HCT116 (cell line): ENCODE measurements around the gene ACTR3. TPM values are rescaled to one million over a fixed set of nuclear protein-coding genes. Genes with fewer than 3 reads are reported as not detected.

Experiments
- ATAC-seq: fragments of 200-7000 bp; cut with Tn5 transposase; 2 replicates; pipeline ENCODE4 v1.9.1; 2020; ENCODE audit warnings: mild to moderate bottlenecking, moderate library complexity
- BruUV-seq: library from RNA; stranded (reverse); fragments of 400-500 nt; replicated peaks from 2 replicates; lab custom pipeline; 2021; lab: Mats Ljungman, UMichigan
- CTCF ChIA-PET: fragments of 300-600 bp; sonication (Branson Sonifier 250); formaldehyde crosslinking; loops from one replicate; lab custom pipeline; 2021; ENCODE audit warnings: antibody characterized with exemption; lab: Charles Lee
- POLR2A ChIA-PET: fragments of 300-600, 350-600 bp; sonication (Branson Sonifier 250); formaldehyde crosslinking; loops from one replicate; lab custom pipeline; 2021; ENCODE audit warnings: antibody characterized with exemption; lab: Charles Lee
- RAD21 ChIA-PET, 2 experiments: fragments of 300-600 bp; sonication (Branson Sonifier 250); formaldehyde crosslinking; loops; one replicate each; lab custom pipeline; 2023; ENCODE audit warnings: low total read pairs in 2 of 2; ENCODE audit not compliant: uncharacterized antibody in 2 of 2, unreplicated experiment in 2 of 2, low non-redundant PET in 1 of 2; lab: Charles Lee
- DNase-seq: peaks from one replicate; pipeline ENCODE4 v3.0.0-alpha.2; 2010; ENCODE audit warnings: low read depth, low spot score
- H2AFZ ChIP-seq: fragments of 200-600 bp; shearing (Covaris generic), sonication (generic); 2 replicates; pipeline ENCODE4 v1.6.1; 2017; ENCODE audit warnings: low read depth, mixed run types, mixed read lengths, antibody characterized with exemption, low read length; ENCODE audit not compliant: poor library complexity, severe bottlenecking
- H3K27ac ChIP-seq: 2 replicates; pipeline ENCODE4 v1.5.1; 2012; ENCODE audit warnings: low read depth, low read length
- H3K27me3 ChIP-seq: fragments of 200-600 bp; sonication (generic); 2 replicates; pipeline ENCODE4 v1.6.1; 2016; ENCODE audit warnings: mixed run types, low read length, mixed read lengths; ENCODE audit not compliant: insufficient read depth
- H3K36me3 ChIP-seq, 2 experiments: fragments of 200-500 bp in 1 of 2; fragments of 200-600 bp in 1 of 2; sonication (Bioruptor generic) in 1 of 2; sonication (generic) in 1 of 2; 2 replicates each; pipeline versions ENCODE4 v1.5.1 to v1.6.1; 2014 to 2016; ENCODE audit warnings: low read length in 2 of 2, inconsistent platforms in 1 of 2, mixed read lengths in 1 of 2, mixed run types in 1 of 2; ENCODE audit not compliant: insufficient read depth in 2 of 2, control insufficient read depth in 1 of 2
- H3K4me1 ChIP-seq, 2 experiments: fragments of 200-600 bp in 1 of 2; sonication (generic) in 1 of 2; 2 replicates each; pipeline versions ENCODE4 v1.5.1 to v1.6.1; 2012 to 2017; ENCODE audit warnings: low read length in 2 of 2, inconsistent platforms in 1 of 2, mild to moderate bottlenecking in 1 of 2, mixed read lengths in 1 of 2, mixed run types in 1 of 2, moderate library complexity in 1 of 2; ENCODE audit not compliant: insufficient read depth in 2 of 2, control insufficient read depth in 1 of 2
- H3K4me2 ChIP-seq: fragments of 200-600 bp; sonication (generic); 2 replicates; pipeline ENCODE4 v1.6.1; 2017; ENCODE audit warnings: mixed run types, low read length, mixed read lengths
- H3K4me3 ChIP-seq, 2 experiments: fragments of 200-600 bp in 1 of 2; sonication (generic) in 1 of 2; replicated peaks in 1 of 2; 2 replicates each; pipeline ENCODE4 v1.5.1; 2011 to 2016; ENCODE audit warnings: low read length in 2 of 2, control low read depth in 1 of 2, low read depth in 1 of 2, mild to moderate bottlenecking in 1 of 2, mixed read lengths in 1 of 2, mixed run types in 1 of 2
- H3K79me2 ChIP-seq: fragments of 200-600 bp; sonication (generic); 2 replicates; pipeline ENCODE4 v1.6.1; 2017; ENCODE audit warnings: mild to moderate bottlenecking, mixed run types, low read length, moderate library complexity, mixed read lengths; ENCODE audit not compliant: insufficient read depth
- H3K9ac ChIP-seq: fragments of 200-600 bp; sonication (generic); 2 replicates; pipeline ENCODE4 v1.6.1; 2016; ENCODE audit warnings: low read length, mixed read lengths
- H3K9me2 ChIP-seq: fragments of 200-600 bp; sonication (generic), shearing (Covaris generic); 2 replicates; pipeline ENCODE4 v1.6.1; 2017; ENCODE audit warnings: mixed run types, mild to moderate bottlenecking, moderate library complexity; ENCODE audit not compliant: insufficient read depth
- H3K9me3 ChIP-seq, 2 experiments: fragments of 200-500 bp in 1 of 2; fragments of 200-600 bp in 1 of 2; sonication (Bioruptor generic) in 1 of 2; sonication (generic) in 1 of 2; 2 replicates each; pipeline ENCODE4 v1.6.1; 2014 to 2017; ENCODE audit warnings: low read length in 2 of 2, mixed read lengths in 2 of 2, inconsistent platforms in 1 of 2, low read depth in 1 of 2, mild to moderate bottlenecking in 1 of 2, mixed run types in 1 of 2, moderate library complexity in 1 of 2; ENCODE audit not compliant: control insufficient read depth in 1 of 2, insufficient read depth in 1 of 2
- H4K20me1 ChIP-seq: fragments of 200-600 bp; sonication (generic), shearing (Covaris generic); 2 replicates; pipeline ENCODE4 v1.6.1; 2017; ENCODE audit warnings: mixed run types, mild to moderate bottlenecking, moderate library complexity; ENCODE audit not compliant: insufficient read depth
- EGR1 ChIP-seq: IDR thresholded peaks from 2 replicates; pipeline ENCODE4 v1.6.1; 2012; ENCODE audit warnings: low read depth
- ELF1 ChIP-seq: IDR thresholded peaks from 2 replicates; pipeline ENCODE4 v1.6.1; 2012; ENCODE audit warnings: low read depth, borderline replicate concordance
- EZH2 ChIP-seq: fragments of 200-600 bp; sonication (generic); IDR thresholded peaks from 2 replicates; pipeline ENCODE4 v1.6.1; 2017; ENCODE audit warnings: antibody characterized with exemption, mixed run types
- EZH2phosphoT487 ChIP-seq: fragments of 200-600 bp; IDR thresholded peaks from 2 replicates; pipeline ENCODE4 v1.6.1; 2018; ENCODE audit warnings: antibody characterized with exemption, borderline replicate concordance
- FOSL1 ChIP-seq: IDR thresholded peaks from 2 replicates; pipeline ENCODE4 v1.6.1; 2012; ENCODE audit warnings: low read depth
- MAX ChIP-seq: IDR thresholded peaks from 2 replicates; pipeline ENCODE4 v1.6.1; 2012
- POLR2AphosphoS5 ChIP-seq: IDR thresholded peaks from 2 replicates; pipeline ENCODE4 v1.6.1; 2011; ENCODE audit warnings: mild to moderate bottlenecking, low read depth, low read length, moderate library complexity
- RAD21 ChIP-seq: IDR thresholded peaks from 2 replicates; pipeline ENCODE4 v1.6.1; 2012; ENCODE audit warnings: low read depth, mild to moderate bottlenecking
- REST ChIP-seq: IDR thresholded peaks from 2 replicates; pipeline ENCODE4 v1.6.1; 2012; ENCODE audit warnings: low read depth
- SIN3A ChIP-seq: IDR thresholded peaks from 2 replicates; pipeline ENCODE4 v1.6.1; 2012; ENCODE audit warnings: low read depth
- SRF ChIP-seq: IDR thresholded peaks from 2 replicates; pipeline ENCODE4 v1.6.1; 2012; ENCODE audit warnings: low read depth
- TCF7L2 ChIP-seq: IDR thresholded peaks from 2 replicates; pipeline ENCODE4 v1.7.0; 2011; ENCODE audit warnings: borderline replicate concordance, inconsistent platforms; ENCODE audit not compliant: insufficient read depth, insufficient read length; ENCODE audit errors: extremely low read depth
- YY1 ChIP-seq: IDR thresholded peaks from 2 replicates; pipeline ENCODE4 v1.6.1; 2011; ENCODE audit warnings: low read length, low read depth, moderate library complexity, mild to moderate bottlenecking; ENCODE audit not compliant: insufficient replicate concordance; ENCODE audit errors: extremely low read depth
- ZBTB33 ChIP-seq: IDR thresholded peaks from 2 replicates; pipeline ENCODE4 v1.6.1; 2011; ENCODE audit warnings: mild to moderate bottlenecking, low read length, moderate library complexity; ENCODE audit not compliant: insufficient replicate concordance; ENCODE audit errors: extremely low read depth
- ZFX ChIP-seq: fragments of 450-650 bp; IDR thresholded peaks from 2 replicates; pipeline ENCODE4 v1.6.1; 2017
- ZNF274 ChIP-seq: fragments of 200-500 bp; sonication (Bioruptor generic); IDR thresholded peaks from 2 replicates; pipeline ENCODE4 v1.6.1; 2014; ENCODE audit warnings: mild to moderate bottlenecking, low read depth, low read length, inconsistent platforms
- intact Hi-C: fragments of 100-400 bp; cut with micrococcal nuclease; formaldehyde crosslinking; loops from 2 replicates; pipeline ENCODE4 v1.10.0; 2022
- total RNA-seq: library from RNA; stranded (reverse); gene quantifications from one replicate; pipeline ENCODE4 v1.2.1, GENCODE V29; 2021; ENCODE audit not compliant: unreplicated experiment

The ACTR3 gene
- total RNA-seq, 1 experiment from 2014 or later: 232 TPM

- Histone ChIP-seq H3K36me3 (no peaks in the 10 kb centered on the region), H3K4me2 (no peak overlapping the region), H3K9me3 (no peaks in the 10 kb centered on the region), H3K4me1 (peaks cover 35% of the 10 kb centered on the region in 2 experiments), H3K79me2 (peaks cover 100% of the 10 kb centered on the region), H3K9me2 (no peaks in the 10 kb centered on the region), H2AFZ (no peak overlapping the region), H3K27ac (no peak overlapping the region), H3K4me3 (no peak overlapping the region), H3K9ac (no peak overlapping the region), H3K27me3 (no peaks in the 10 kb centered on the region), H4K20me1 (no peaks in the 10 kb centered on the region)
- no peak for ATAC-seq
- ChIA-PET RAD21 (no interaction called here), POLR2A (no interaction called here), CTCF (no interaction called here)
- no TSS peak for BruUV-seq
- TF ChIP-seq EZH2: no peak
- no peak for TF ChIP-seq EZH2phosphoT487
- TF ChIP-seq YY1: no peak
- intact Hi-C loops: no loop called here
- no peak for DNase-seq
These were observed 6.9 kb downstream of the ACTR3 start for GRCh38 chr2:113896791-113897190.

GRCh38 chr2:113898081-113898480 lies 8.2 kb downstream of the ACTR3 start:
- Histone ChIP-seq H3K27me3 (no peaks in the 10 kb centered on the region), H3K79me2 (peaks cover 100% of the 10 kb centered on the region), H3K36me3 (no peaks in the 10 kb centered on the region), H2AFZ (no peak overlapping the region), H3K4me2 (no peak overlapping the region), H3K9ac (no peak overlapping the region), H3K27ac (no peak overlapping the region), H3K4me1 (peaks cover 23 to 26% of the 10 kb centered on the region in 2 experiments), H3K9me2 (no peaks in the 10 kb centered on the region), H4K20me1 (peaks cover 2% of the 10 kb centered on the region; the same call in 1 of the 2 replicates), H3K9me3 (no peaks in the 10 kb centered on the region), H3K4me3 (no peak overlapping the region)
- intact Hi-C loops: no loop called here
- DNase-seq (no peak), ATAC-seq (no peak)
- CTCF ChIA-PET: no interaction called here
- RAD21 ChIA-PET: no interaction called here
- BruUV-seq: no TSS peak
- POLR2A ChIA-PET: no interaction called here
- TF ChIP-seq REST (no peak), MAX (no peak), YY1 (no peak), TCF7L2 (no peak), EZH2phosphoT487 (no peak), SRF (no peak), ZNF274 (no peak), ZBTB33 (no peak), ZFX (no peak), POLR2AphosphoS5 (no peak), EGR1 (no peak), RAD21 (no peak), SIN3A (no peak), FOSL1 (no peak), ELF1 (no peak)
